Panc1 (cell line): Measurements from ENCODE around the gene CCDC148. TPM values are rescaled to one million over a fixed set of nuclear protein-coding genes. Genes with fewer than 3 reads are reported as not detected.

ENCODE experiments used
- ATAC-seq: fragments of 200-7000 bp; cut with Tn5 transposase; 2 replicates; pipeline ENCODE4 v1.9.1; 2020; ENCODE audit warnings: mild to moderate bottlenecking, moderate library complexity
- BruUV-seq: library from RNA; stranded (reverse); fragments of 400-500 nt; replicated peaks from 2 replicates; lab custom pipeline; 2021; lab: Mats Ljungman, UMichigan
- CTCF ChIA-PET: fragments of 300-600 bp; sonication (Branson Sonifier 250); formaldehyde crosslinking; loops from one replicate; lab custom pipeline; 2022; ENCODE audit warnings: antibody characterized with exemption; lab: Charles Lee
- POLR2A ChIA-PET: fragments of 300-600 bp; sonication (Branson Sonifier 250); formaldehyde crosslinking; loops from one replicate; lab custom pipeline; 2022; ENCODE audit warnings: antibody characterized with exemption; lab: Charles Lee
- DNase-seq: peaks from one replicate; pipeline ENCODE4 v3.0.0-alpha.2; 2010; ENCODE audit warnings: low read depth, low spot score
- H3K27ac ChIP-seq: 2 replicates; pipeline ENCODE4 v1.5.1; 2011; ENCODE audit warnings: mild to moderate bottlenecking, low read length, inconsistent platforms
- H3K27me3 ChIP-seq: fragments of 200-500 bp; sonication (Bioruptor generic); 2 replicates; pipeline ENCODE4 v1.6.0; 2014; ENCODE audit warnings: low read length, inconsistent platforms; ENCODE audit not compliant: control insufficient read depth, insufficient read depth
- H3K36me3 ChIP-seq: fragments of 200-500 bp; sonication (Bioruptor generic); 2 replicates; pipeline ENCODE4 v1.5.1; 2014; ENCODE audit warnings: inconsistent platforms, mild to moderate bottlenecking, low read length, moderate library complexity; ENCODE audit not compliant: control insufficient read depth, insufficient read depth
- H3K4me1 ChIP-seq: 2 replicates; pipeline ENCODE4 v1.5.1; 2011; ENCODE audit warnings: inconsistent platforms, mild to moderate bottlenecking, low read length, moderate library complexity; ENCODE audit not compliant: control insufficient read depth, insufficient read depth
- H3K4me3 ChIP-seq, 2 experiments: 2 replicates each; pipeline ENCODE4 v1.5.1; 2011 to 2012; ENCODE audit warnings: low read depth in 2 of 2, low read length in 2 of 2, mild to moderate bottlenecking in 2 of 2, inconsistent platforms in 1 of 2, moderate library complexity in 1 of 2
- H3K9me3 ChIP-seq: fragments of 200-500 bp; sonication (Bioruptor generic); 2 replicates; pipeline ENCODE4 v1.5.1; 2014; ENCODE audit warnings: low read depth, mild to moderate bottlenecking, inconsistent platforms, low read length, moderate library complexity; ENCODE audit not compliant: control insufficient read depth, insufficient read depth
- POLR2AphosphoS5 ChIP-seq: IDR thresholded peaks from 2 replicates; pipeline ENCODE4 v1.6.1; 2012; ENCODE audit warnings: mild to moderate bottlenecking, low read depth, low read length, moderate library complexity
- SIN3A ChIP-seq: IDR thresholded peaks from 2 replicates; pipeline ENCODE4 v1.6.1; 2012; ENCODE audit warnings: low read depth, mild to moderate bottlenecking, low read length, moderate library complexity, borderline replicate concordance; ENCODE audit not compliant: insufficient read depth
- TCF7L2 ChIP-seq: IDR thresholded peaks from 2 replicates; pipeline ENCODE4 v1.6.1; 2011; ENCODE audit warnings: mild to moderate bottlenecking, low read depth, low read length, inconsistent platforms
- in situ Hi-C: cut with HindIII; loops from 2 replicates; pipeline ENCODE4 v1.10.0; 2016; ENCODE audit warnings: low sequenced_read_pairs, low pct_unique_long_range_greater_than_20kb
- intact Hi-C: fragments of 100-400 bp; cut with micrococcal nuclease; formaldehyde crosslinking; loops from one replicate; pipeline ENCODE4 v1.10.0; 2022; ENCODE audit not compliant: unreplicated experiment
- total RNA-seq: library from RNA; stranded (reverse); gene quantifications from one replicate; pipeline ENCODE4 v1.2.1, GENCODE V29; 2021; ENCODE audit not compliant: unreplicated experiment
- TF ChIP-seq, protein P1 (sequence below): fragments of 450-650 bp; IDR thresholded peaks from 2 replicates; pipeline ENCODE4 v1.5.1; 2017; ENCODE audit warnings: mild to moderate bottlenecking
- TF ChIP-seq, protein P2 (sequence below), 2 experiments: IDR thresholded peaks; 2 replicates each; pipeline ENCODE4 v1.6.1; 2011 to 2012; ENCODE audit warnings: low read depth in 2 of 2, control low read depth in 1 of 2, low read length in 1 of 2, mild to moderate bottlenecking in 1 of 2, moderate library complexity in 1 of 2; ENCODE audit not compliant: insufficient read depth in 1 of 2

CCDC148 gene
- total RNA-seq, 1 experiment from 2014 or later, result 0.92 TPM

DNA sequence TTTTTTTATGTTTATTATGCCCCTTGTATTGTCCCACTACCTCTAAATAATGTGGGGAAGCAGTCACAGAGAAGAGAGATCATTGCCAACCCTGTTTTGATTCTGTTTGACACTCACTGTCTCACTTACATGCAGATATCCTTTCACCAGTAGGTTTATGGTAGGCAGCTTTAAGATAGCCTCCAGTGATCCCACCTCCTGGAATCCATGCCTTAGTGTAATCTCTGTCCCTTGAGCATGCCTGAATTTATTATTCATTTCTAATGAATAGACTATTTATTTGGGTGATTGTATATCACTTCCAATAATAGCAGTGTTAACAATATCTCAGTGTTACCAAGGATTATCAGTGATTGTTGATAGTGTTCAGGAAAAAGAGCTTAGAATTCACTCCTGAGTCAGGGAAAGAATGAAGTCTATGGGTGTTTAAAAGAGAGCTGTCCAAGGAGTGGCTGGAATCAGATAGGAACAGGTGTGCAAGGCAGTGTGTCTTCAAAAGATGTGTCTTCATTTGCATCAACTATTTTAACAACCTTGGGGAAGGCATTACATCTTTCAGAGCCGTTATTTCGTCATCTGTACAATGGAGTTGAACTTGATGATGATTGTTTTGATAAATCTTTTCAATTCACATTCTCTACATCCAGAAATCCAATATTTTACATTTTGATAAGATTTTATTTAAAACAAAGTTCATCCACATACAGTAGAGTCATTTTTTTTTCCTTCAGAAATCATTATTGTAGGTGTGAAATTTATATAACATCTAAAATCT, 32.1 kb upstream of the CCDC148 start:
- in situ Hi-C loops, result no loop called here
- no TSS peak for BruUV-seq
- TF ChIP-seq SIN3A (no peak), POLR2AphosphoS5 (no peak), TCF7L2 (no peak)
- TF ChIP-seq, protein P1, sequence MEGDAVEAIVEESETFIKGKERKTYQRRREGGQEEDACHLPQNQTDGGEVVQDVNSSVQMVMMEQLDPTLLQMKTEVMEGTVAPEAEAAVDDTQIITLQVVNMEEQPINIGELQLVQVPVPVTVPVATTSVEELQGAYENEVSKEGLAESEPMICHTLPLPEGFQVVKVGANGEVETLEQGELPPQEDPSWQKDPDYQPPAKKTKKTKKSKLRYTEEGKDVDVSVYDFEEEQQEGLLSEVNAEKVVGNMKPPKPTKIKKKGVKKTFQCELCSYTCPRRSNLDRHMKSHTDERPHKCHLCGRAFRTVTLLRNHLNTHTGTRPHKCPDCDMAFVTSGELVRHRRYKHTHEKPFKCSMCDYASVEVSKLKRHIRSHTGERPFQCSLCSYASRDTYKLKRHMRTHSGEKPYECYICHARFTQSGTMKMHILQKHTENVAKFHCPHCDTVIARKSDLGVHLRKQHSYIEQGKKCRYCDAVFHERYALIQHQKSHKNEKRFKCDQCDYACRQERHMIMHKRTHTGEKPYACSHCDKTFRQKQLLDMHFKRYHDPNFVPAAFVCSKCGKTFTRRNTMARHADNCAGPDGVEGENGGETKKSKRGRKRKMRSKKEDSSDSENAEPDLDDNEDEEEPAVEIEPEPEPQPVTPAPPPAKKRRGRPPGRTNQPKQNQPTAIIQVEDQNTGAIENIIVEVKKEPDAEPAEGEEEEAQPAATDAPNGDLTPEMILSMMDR, result no peak
- TF ChIP-seq, protein P2, sequence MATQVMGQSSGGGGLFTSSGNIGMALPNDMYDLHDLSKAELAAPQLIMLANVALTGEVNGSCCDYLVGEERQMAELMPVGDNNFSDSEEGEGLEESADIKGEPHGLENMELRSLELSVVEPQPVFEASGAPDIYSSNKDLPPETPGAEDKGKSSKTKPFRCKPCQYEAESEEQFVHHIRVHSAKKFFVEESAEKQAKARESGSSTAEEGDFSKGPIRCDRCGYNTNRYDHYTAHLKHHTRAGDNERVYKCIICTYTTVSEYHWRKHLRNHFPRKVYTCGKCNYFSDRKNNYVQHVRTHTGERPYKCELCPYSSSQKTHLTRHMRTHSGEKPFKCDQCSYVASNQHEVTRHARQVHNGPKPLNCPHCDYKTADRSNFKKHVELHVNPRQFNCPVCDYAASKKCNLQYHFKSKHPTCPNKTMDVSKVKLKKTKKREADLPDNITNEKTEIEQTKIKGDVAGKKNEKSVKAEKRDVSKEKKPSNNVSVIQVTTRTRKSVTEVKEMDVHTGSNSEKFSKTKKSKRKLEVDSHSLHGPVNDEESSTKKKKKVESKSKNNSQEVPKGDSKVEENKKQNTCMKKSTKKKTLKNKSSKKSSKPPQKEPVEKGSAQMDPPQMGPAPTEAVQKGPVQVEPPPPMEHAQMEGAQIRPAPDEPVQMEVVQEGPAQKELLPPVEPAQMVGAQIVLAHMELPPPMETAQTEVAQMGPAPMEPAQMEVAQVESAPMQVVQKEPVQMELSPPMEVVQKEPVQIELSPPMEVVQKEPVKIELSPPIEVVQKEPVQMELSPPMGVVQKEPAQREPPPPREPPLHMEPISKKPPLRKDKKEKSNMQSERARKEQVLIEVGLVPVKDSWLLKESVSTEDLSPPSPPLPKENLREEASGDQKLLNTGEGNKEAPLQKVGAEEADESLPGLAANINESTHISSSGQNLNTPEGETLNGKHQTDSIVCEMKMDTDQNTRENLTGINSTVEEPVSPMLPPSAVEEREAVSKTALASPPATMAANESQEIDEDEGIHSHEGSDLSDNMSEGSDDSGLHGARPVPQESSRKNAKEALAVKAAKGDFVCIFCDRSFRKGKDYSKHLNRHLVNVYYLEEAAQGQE (IDR thresholded peaks at IDR 0.05; ENCODE audit: insufficient read depth in 1 of 2, low read depth in 2 of 2, low read length in 1 of 2), result no peak
- no peak for ATAC-seq
- POLR2A ChIA-PET, result interaction anchor here (0.6 kb wide), 1 partner anchor 32 kb away, joined by 6 read pairs; the partner anchor contains the start of genes CCDC148 and PKP4
- H3K27ac ChIP-seq, result no peak overlapping the region; the same call in 1 of the 2 replicates
- CTCF ChIA-PET, result interaction anchor here (0.6 kb wide), 1 partner anchor 613 kb away, joined by 5 read pairs; no protein-coding TSS in a partner anchor
- no peak overlapping the region for H3K4me3 ChIP-seq
- peaks cover 26% of the 10 kb centered on the region for H3K4me1 ChIP-seq
- no peak for DNase-seq
- H3K9me3 ChIP-seq, result no peaks in the 10 kb centered on the region
- no peaks in the 10 kb centered on the region for H3K27me3 ChIP-seq
- intact Hi-C loops, result no loop called here
- H3K36me3 ChIP-seq, result no peaks in the 10 kb centered on the region

DNA sequence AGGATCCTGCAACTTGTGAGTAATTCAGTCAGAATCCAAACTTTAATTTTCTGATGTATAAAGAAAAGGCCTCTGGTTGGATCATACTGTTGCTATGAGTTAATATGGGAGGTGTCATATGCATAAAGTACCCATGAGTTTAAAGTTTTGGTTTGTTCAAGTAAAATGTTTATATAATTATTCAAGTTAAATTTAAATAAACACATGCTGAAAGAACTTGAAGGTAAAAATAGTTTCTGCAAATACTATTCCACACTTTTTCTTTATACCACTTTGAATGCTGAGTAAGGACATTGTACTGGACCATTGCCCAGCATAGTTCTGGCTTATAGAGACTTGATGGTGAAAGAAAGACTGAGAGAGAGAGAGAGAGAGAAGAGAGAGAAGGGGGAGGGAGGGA, 30.9 kb upstream of the CCDC148 start:
- ChIA-PET CTCF (no interaction called here), POLR2A (no interaction called here)
- Histone ChIP-seq H3K36me3 (no peaks in the 10 kb centered on the region), H3K27me3 (no peaks in the 10 kb centered on the region), H3K4me3 (no peak overlapping the region), H3K4me1 (peaks cover 26% of the 10 kb centered on the region), H3K27ac (no peak overlapping the region), H3K9me3 (no peaks in the 10 kb centered on the region)
- no peak for DNase-seq
- no TSS peak for BruUV-seq
- intact Hi-C loops, result no loop called here
- in situ Hi-C loops, result no loop called here
- TF ChIP-seq POLR2AphosphoS5 (no peak), SIN3A (no peak), TCF7L2 (no peak)
- TF ChIP-seq, protein P2 (IDR thresholded peaks at IDR 0.05; ENCODE audit: insufficient read depth in 1 of 2, low read depth in 2 of 2, low read length in 1 of 2), result no peak
- TF ChIP-seq, protein P1, result no peak
- ATAC-seq, result no peak
